ENCODE results near the gene UXS1.

- TF ChIP-seq EZH2 (IDR thresholded peaks at IDR 0.05; ENCODE audit: borderline replicate concordance, low read length): no peak
- TF ChIP-seq, protein P1, sequence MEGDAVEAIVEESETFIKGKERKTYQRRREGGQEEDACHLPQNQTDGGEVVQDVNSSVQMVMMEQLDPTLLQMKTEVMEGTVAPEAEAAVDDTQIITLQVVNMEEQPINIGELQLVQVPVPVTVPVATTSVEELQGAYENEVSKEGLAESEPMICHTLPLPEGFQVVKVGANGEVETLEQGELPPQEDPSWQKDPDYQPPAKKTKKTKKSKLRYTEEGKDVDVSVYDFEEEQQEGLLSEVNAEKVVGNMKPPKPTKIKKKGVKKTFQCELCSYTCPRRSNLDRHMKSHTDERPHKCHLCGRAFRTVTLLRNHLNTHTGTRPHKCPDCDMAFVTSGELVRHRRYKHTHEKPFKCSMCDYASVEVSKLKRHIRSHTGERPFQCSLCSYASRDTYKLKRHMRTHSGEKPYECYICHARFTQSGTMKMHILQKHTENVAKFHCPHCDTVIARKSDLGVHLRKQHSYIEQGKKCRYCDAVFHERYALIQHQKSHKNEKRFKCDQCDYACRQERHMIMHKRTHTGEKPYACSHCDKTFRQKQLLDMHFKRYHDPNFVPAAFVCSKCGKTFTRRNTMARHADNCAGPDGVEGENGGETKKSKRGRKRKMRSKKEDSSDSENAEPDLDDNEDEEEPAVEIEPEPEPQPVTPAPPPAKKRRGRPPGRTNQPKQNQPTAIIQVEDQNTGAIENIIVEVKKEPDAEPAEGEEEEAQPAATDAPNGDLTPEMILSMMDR (IDR thresholded peaks at IDR 0.05; ENCODE audit: low read length): no peak
Measured at GRCh38 chr2:106065268-106065982, 128.7 kb downstream of the UXS1 start.

All from OCI-LY1 (cell line).